GM12878 (cell line): ENCODE measurements around the gene CD68. TPM values are rescaled to one million over a fixed set of nuclear protein-coding genes. Genes with fewer than 3 reads are reported as not detected.

Experiments
- ATAC-seq: fragments of 200-7000 bp; cut with Tn5 transposase; 3 replicates; pipeline ENCODE4 v1.9.1; 2020; ENCODE audit warnings: mild to moderate bottlenecking, moderate library complexity
- BruUV-seq: library from RNA; stranded (reverse); fragments of 400-500 nt; replicated peaks from 2 replicates; lab custom pipeline; 2021; lab: Mats Ljungman, UMichigan
- CTCF ChIA-PET: fragments of 300-600 bp; sonication (Branson Sonifier 250); formaldehyde crosslinking; extraction: SDS; loops from one replicate; lab custom pipeline; 2021; ENCODE audit warnings: inconsistent platforms; lab: Yijun Ruan, JAX
- POLR2A ChIA-PET: fragments of 350-600 bp; formaldehyde crosslinking; extraction: SDS; loops from one replicate; lab custom pipeline; 2021; ENCODE audit warnings: inconsistent platforms; lab: Charles Lee
- RAD21 ChIA-PET: fragments of 300-600 bp; sonication (Branson Sonifier 250); formaldehyde crosslinking; loops from one replicate; lab custom pipeline; 2023; ENCODE audit warnings: antibody characterized with exemption; ENCODE audit not compliant: unreplicated experiment; lab: Charles Lee
- SMC1A ChIA-PET: fragments of 300-600 bp; sonication (Branson Sonifier 250); formaldehyde crosslinking; loops from one replicate; lab custom pipeline; 2023; ENCODE audit not compliant: unreplicated experiment, uncharacterized antibody; lab: Charles Lee
- DNase-seq: peaks from one replicate; pipeline ENCODE4 v3.0.0-alpha.2; 2011; ENCODE audit warnings: low read depth, low spot score
- FAIRE-seq: peaks from 3 replicates; lab custom pipeline; 2011; peaks lifted over from hg19 to GRCh38; lab: Jason Lieb, UNC
- H2AFZ ChIP-seq: 2 replicates; pipeline ENCODE4 v1.6.0; 2011; ENCODE audit warnings: low read depth, low read length, control low read depth; ENCODE audit not compliant: control insufficient read depth
- H3K27ac ChIP-seq: 2 replicates; pipeline ENCODE4 v1.5.1; 2011; ENCODE audit warnings: control low read depth; ENCODE audit not compliant: control insufficient read depth, insufficient read depth
- H3K27me3 ChIP-seq, 2 experiments: replicated peaks in 1 of 2; 2 replicates each; pipeline versions ENCODE4 v1.6.0 to v1.6.1; 2011; ENCODE audit warnings: low read length in 1 of 2; ENCODE audit not compliant: control insufficient read depth in 2 of 2, insufficient read depth in 2 of 2
- H3K36me3 ChIP-seq, 2 experiments: 2 replicates each; pipeline ENCODE4 v1.5.1; 2011; ENCODE audit warnings: low read length in 1 of 2; ENCODE audit not compliant: control insufficient read depth in 2 of 2, insufficient read depth in 2 of 2
- H3K4me1 ChIP-seq: 2 replicates; pipeline ENCODE4 v1.6.1; 2011; ENCODE audit warnings: mild to moderate bottlenecking, low read length, moderate library complexity, mixed read lengths; ENCODE audit not compliant: control insufficient read depth, insufficient read depth
- H3K4me2 ChIP-seq: 2 replicates; pipeline ENCODE4 v1.6.0; 2011; ENCODE audit warnings: control low read depth; ENCODE audit not compliant: control insufficient read depth, insufficient read depth
- H3K4me3 ChIP-seq: fragments of 200-600 bp; sonication (generic); 2 replicates; pipeline ENCODE4 v1.5.1; 2016
- H3K79me2 ChIP-seq: 2 replicates; pipeline ENCODE4 v1.6.0; 2011; ENCODE audit warnings: low read length; ENCODE audit not compliant: control insufficient read depth, insufficient read depth
- H3K9ac ChIP-seq: 2 replicates; pipeline ENCODE4 v1.8.0; 2011; ENCODE audit warnings: low read length, control low read depth, mixed read lengths; ENCODE audit not compliant: control insufficient read depth, insufficient read depth
- H3K9me3 ChIP-seq: replicated peaks from 3 replicates; pipeline ENCODE4 v1.5.1; 2011; ENCODE audit warnings: mild to moderate bottlenecking, low read length; ENCODE audit not compliant: control insufficient read depth, insufficient read depth
- H4K20me1 ChIP-seq: 2 replicates; pipeline ENCODE4 v1.6.0; 2011; ENCODE audit not compliant: control insufficient read depth, insufficient read depth
- ATF7 ChIP-seq: fragments of 450-650 bp; IDR thresholded peaks from 2 replicates; pipeline ENCODE4 v1.6.1; 2016; ENCODE audit warnings: low read depth, mild to moderate bottlenecking
- CBFB ChIP-seq: IDR thresholded peaks from 2 replicates; pipeline ENCODE4 v1.6.1; 2016; ENCODE audit warnings: antibody characterized with exemption, low read depth
- CBX3 ChIP-seq: fragments of 200-600 bp; sonication (generic); IDR thresholded peaks from 2 replicates; pipeline ENCODE4 v1.6.1; 2016; ENCODE audit warnings: low read depth, borderline replicate concordance
- CREB1 ChIP-seq: IDR thresholded peaks from 2 replicates; pipeline ENCODE4 v1.6.1; 2012; ENCODE audit warnings: low read depth, mild to moderate bottlenecking, inconsistent platforms
- CREM ChIP-seq: IDR thresholded peaks from 2 replicates; pipeline ENCODE4 v1.6.1; 2014; ENCODE audit warnings: antibody characterized with exemption, low read depth
- EED ChIP-seq: sonication (generic); IDR thresholded peaks from 2 replicates; pipeline ENCODE4 v1.6.1; 2016; ENCODE audit warnings: antibody characterized with exemption, low read depth
- FOXK2 ChIP-seq: fragments of 450-650 bp; IDR thresholded peaks from 2 replicates; pipeline ENCODE4 v1.6.1; 2017; ENCODE audit warnings: mild to moderate bottlenecking, moderate library complexity
- IRF3 ChIP-seq: fragments of 450-650 bp; IDR thresholded peaks from 2 replicates; pipeline ENCODE4 v1.6.1; 2014; ENCODE audit warnings: mild to moderate bottlenecking
- KLF5 ChIP-seq: fragments of 450-650 bp; IDR thresholded peaks from 2 replicates; pipeline ENCODE4 v1.6.1; 2014; ENCODE audit warnings: mild to moderate bottlenecking; ENCODE audit not compliant: partially characterized antibody
- MEF2A ChIP-seq: IDR thresholded peaks from 2 replicates; pipeline ENCODE4 v1.6.1; 2011; ENCODE audit warnings: low read depth, mild to moderate bottlenecking, low read length, moderate library complexity; ENCODE audit not compliant: insufficient read depth
- MTA2 ChIP-seq: fragments of 450-650 bp; IDR thresholded peaks from 2 replicates; pipeline ENCODE4 v1.6.1; 2016; ENCODE audit warnings: low read depth, mild to moderate bottlenecking, moderate library complexity
- NFYB ChIP-seq: IDR thresholded peaks from 2 replicates; pipeline ENCODE4 v1.6.1; 2011; ENCODE audit warnings: low read depth, mild to moderate bottlenecking, low read length, improper control_type of control experiment, moderate library complexity; ENCODE audit not compliant: insufficient read depth
- PBX3 ChIP-seq: IDR thresholded peaks from 2 replicates; pipeline ENCODE4 v1.6.1; 2011; ENCODE audit warnings: mild to moderate bottlenecking, low read depth, low read length, moderate library complexity; ENCODE audit not compliant: insufficient replicate concordance
- POLR2AphosphoS2 ChIP-seq: IDR thresholded peaks from 2 replicates; pipeline ENCODE4 v1.6.1; 2011; ENCODE audit warnings: low read depth, mild to moderate bottlenecking, low read length, improper control_type of control experiment, moderate library complexity
- RELA ChIP-seq: fragments of 450-650 bp; IDR thresholded peaks from 2 replicates; pipeline ENCODE4 v1.8.0; 2014; ENCODE audit warnings: borderline replicate concordance; ENCODE audit not compliant: partially characterized antibody
- SMC3 ChIP-seq: IDR thresholded peaks from 2 replicates; pipeline ENCODE4 v1.6.1; 2011; ENCODE audit warnings: low read length, improper control_type of control experiment, borderline replicate concordance
- WRNIP1 ChIP-seq: IDR thresholded peaks from 2 replicates; pipeline ENCODE4 v1.6.1; 2011; ENCODE audit warnings: low read depth, low read length, improper control_type of control experiment, borderline replicate concordance
- WGBS: methylation state at CpG from one replicate; pipeline ENCODE4 v1.1.6; 2016; ENCODE audit warnings: low lambda C conversion rate; ENCODE audit not compliant: insufficient replicate concordance, insufficient coverage; ENCODE audit errors: missing lambda C conversion rate; 5-methylcytosine and 5-hydroxymethylcytosine counted together
- in situ Hi-C: fragments of 300-500 bp; cut with MboI; formaldehyde crosslinking; loops from 9 replicates; pipeline ENCODE4 v1.14.3; 2018; ENCODE audit warnings: mixed read lengths
- intact Hi-C: fragments of 100-400 bp; cut with micrococcal nuclease; formaldehyde crosslinking; loops from one replicate; pipeline ENCODE4 v1.14.2; 2022; ENCODE audit not compliant: unreplicated experiment
- polyA plus RNA-seq, 11 experiments: library from polyadenylated mRNA; depleted of rRNA in 4 of 11; unstranded in 6 of 11; stranded (reverse) in 5 of 11; fragments of >200 nt; fragmentation: Nextera tagmentation in 4 of 11; fragmentation: Illumina TruSeq in 1 of 11; extraction: Ambion mirVana in 4 of 11; extraction: Trizol in 1 of 11; gene quantifications; 1 replicate in 1 of 11; 2 replicates in 10 of 11; pipeline versions ENCODE4 v1.2.1 to v1.2.3, GENCODE V29; 2011 to 2016; ENCODE audit warnings: inconsistent platforms in 2 of 11, missing spikeins in 2 of 11, low read depth in 1 of 11
- total RNA-seq, 4 experiments: library from RNA; depleted of rRNA in 3 of 4; stranded (reverse); fragments of >200 nt in 3 of 4; fragmentation: Illumina TruSeq in 1 of 4; extraction: Trizol in 1 of 4; gene quantifications; 2 replicates each; pipeline versions ENCODE4 v1.2.1 to v1.2.3, GENCODE V29; 2013 to 2021
- TF ChIP-seq, protein P1 (sequence below): IDR thresholded peaks from 2 replicates; pipeline ENCODE4 v1.6.1; 2012; ENCODE audit warnings: low read depth, low read length, improper control_type of control experiment
- TF ChIP-seq, protein P2 (sequence below): IDR thresholded peaks from 2 replicates; pipeline ENCODE4 v1.6.1; 2011; ENCODE audit warnings: low read depth, low read length, improper control_type of control experiment, borderline replicate concordance

CD68 gene
- total and polyA plus RNA-seq, 10 of the 15 experiments (the other 5 are each of a cell fraction or from before 2014, with no cell fraction given), result 2.6 to 6.9 (median 3.8) TPM

DNA sequence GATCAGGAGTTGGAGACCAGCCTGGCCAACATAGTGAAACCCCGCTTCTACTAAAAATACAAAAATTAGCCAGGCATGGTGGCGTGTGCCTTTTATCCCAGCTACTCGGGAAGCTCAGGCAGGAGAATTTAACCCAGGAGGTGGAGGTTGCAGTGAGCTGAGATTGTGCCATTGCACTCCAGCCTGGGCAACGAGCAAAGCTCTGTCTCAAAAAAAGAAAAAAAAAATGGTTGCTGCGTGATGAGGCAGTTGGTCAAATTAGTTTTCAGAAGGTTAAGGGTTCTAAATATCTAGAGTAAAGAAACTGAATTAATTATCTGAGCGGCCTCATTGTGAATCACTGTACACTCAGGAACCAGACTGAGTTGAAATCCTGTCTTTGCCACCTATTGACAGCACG, 3.5 kb upstream of the CD68 start:
- Histone ChIP-seq H3K9ac (peak overlapping the region; percentile 13; the same call in 1 of the 2 replicates), H3K4me2 (peak overlapping the region; percentile 61), H3K36me3 (peaks cover 36 to 52% of the 10 kb centered on the region in 2 experiments), H3K27me3 (no peaks in the 10 kb centered on the region), H2AFZ (no peak overlapping the region), H3K4me3 (peak overlapping the region; percentile 93), H4K20me1 (peaks cover 25% of the 10 kb centered on the region), H3K4me1 (peaks cover 43% of the 10 kb centered on the region), H3K27ac (no peak overlapping the region), H3K9me3 (no peaks in the 10 kb centered on the region), H3K79me2 (peaks cover 61% of the 10 kb centered on the region)
- no TSS peak for BruUV-seq
- POLR2A ChIA-PET, result interaction anchor here (1.0 to 5.1 kb wide), 3 partner anchors 9 to 135 kb away, joined by 4 to 39 read pairs (median 6); partner anchors contain the start of genes MPDU1 and TP53
- intact Hi-C loops (no loop called here), in situ Hi-C loops (no loop called here)
- CTCF ChIA-PET, result interaction anchor here (0.8 to 3.0 kb wide), 2 partner anchors 9 to 15 kb away, joined by 3 to 14 read pairs; partner anchors contain the start of gene SENP3
- TF ChIP-seq IRF3 (no peak), KLF5 (no peak), POLR2AphosphoS2 (no peak), CBX3 (no peak), FOXK2 (no peak), MEF2A (no peak), CBFB (no peak), ATF7 (no peak), CREB1 (no peak), CREM (no peak), SMC3 (no peak), MTA2 (no peak), PBX3 (no peak), EED (no peak), WRNIP1 (no peak), NFYB (no peak), RELA (no peak)
- TF ChIP-seq, protein P1, sequence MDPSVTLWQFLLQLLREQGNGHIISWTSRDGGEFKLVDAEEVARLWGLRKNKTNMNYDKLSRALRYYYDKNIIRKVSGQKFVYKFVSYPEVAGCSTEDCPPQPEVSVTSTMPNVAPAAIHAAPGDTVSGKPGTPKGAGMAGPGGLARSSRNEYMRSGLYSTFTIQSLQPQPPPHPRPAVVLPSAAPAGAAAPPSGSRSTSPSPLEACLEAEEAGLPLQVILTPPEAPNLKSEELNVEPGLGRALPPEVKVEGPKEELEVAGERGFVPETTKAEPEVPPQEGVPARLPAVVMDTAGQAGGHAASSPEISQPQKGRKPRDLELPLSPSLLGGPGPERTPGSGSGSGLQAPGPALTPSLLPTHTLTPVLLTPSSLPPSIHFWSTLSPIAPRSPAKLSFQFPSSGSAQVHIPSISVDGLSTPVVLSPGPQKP, result no peak
- TF ChIP-seq, protein P2, sequence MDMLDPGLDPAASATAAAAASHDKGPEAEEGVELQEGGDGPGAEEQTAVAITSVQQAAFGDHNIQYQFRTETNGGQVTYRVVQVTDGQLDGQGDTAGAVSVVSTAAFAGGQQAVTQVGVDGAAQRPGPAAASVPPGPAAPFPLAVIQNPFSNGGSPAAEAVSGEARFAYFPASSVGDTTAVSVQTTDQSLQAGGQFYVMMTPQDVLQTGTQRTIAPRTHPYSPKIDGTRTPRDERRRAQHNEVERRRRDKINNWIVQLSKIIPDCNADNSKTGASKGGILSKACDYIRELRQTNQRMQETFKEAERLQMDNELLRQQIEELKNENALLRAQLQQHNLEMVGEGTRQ, result no peak
- RAD21 ChIA-PET, result interaction anchor here (0.5 to 2.7 kb wide), 4 partner anchors 13 to 648 kb away, joined by 3 to 8 read pairs (median 4); partner anchors contain the start of genes SENP3 and TP53
- ATAC-seq, result no peak
- SMC1A ChIA-PET, result interaction anchor here (1.0 to 1.3 kb wide), 3 partner anchors 8 to 16 kb away, joined by 3 to 6 read pairs (median 3); partner anchors contain the start of gene MPDU1
- WGBS, result 31% methylated on average over 7 of the region's 7 CpGs
- FAIRE-seq, result no peak
- no peak for DNase-seq
